Nephron (organoid): ENCODE measurements around the gene PHF21A.

Source experiments
- H3K27ac Mint-ChIP-seq, 3 experiments: 2 replicates each; pipeline ENCODE4 v1.8.0; 2020; ENCODE audit warnings: mixed read lengths in 3 of 3, mild to moderate bottlenecking in 2 of 3, moderate library complexity in 1 of 3
- H3K27me3 Mint-ChIP-seq: 2 replicates; pipeline ENCODE4 v1.8.0; 2021; ENCODE audit warnings: low read depth, mild to moderate bottlenecking, moderate library complexity, mixed read lengths
- H3K36me3 Mint-ChIP-seq: 2 replicates; pipeline ENCODE4 v1.8.0; 2020; ENCODE audit warnings: low read depth, mixed read lengths
- H3K4me1 Mint-ChIP-seq: 2 replicates; pipeline ENCODE4 v1.8.0; 2020; ENCODE audit warnings: mixed read lengths
- H3K4me3 Mint-ChIP-seq, 3 experiments: 2 replicates each; pipeline ENCODE4 v1.8.0; 2020; ENCODE audit warnings: mild to moderate bottlenecking in 3 of 3, mixed read lengths in 3 of 3, moderate library complexity in 2 of 3
- H3K9me3 Mint-ChIP-seq: 2 replicates; pipeline ENCODE4 v1.8.0; 2020; ENCODE audit warnings: mixed read lengths
- CTCF ChIP-seq, 3 experiments: fragments of 200-600 bp; sonication (generic); IDR thresholded peaks; one replicate each; pipeline ENCODE4 v1.5.0; 2021; ENCODE audit warnings: antibody characterized with exemption in 3 of 3; ENCODE audit not compliant: unreplicated experiment in 3 of 3

Gene PHF21A

GRCh38 chr11:45968901-45969300 is 152.4 kb downstream of the PHF21A start:
- H3K4me1 Mint-ChIP-seq = peaks cover 12% of the 10 kb centered on the region
- no peaks in the 10 kb centered on the region for H3K9me3 Mint-ChIP-seq
- peaks cover 36% of the 10 kb centered on the region for H3K36me3 Mint-ChIP-seq
- no peak overlapping the region for H3K27ac Mint-ChIP-seq
- no peak for TF ChIP-seq CTCF (IDR thresholded peaks at IDR 0.05; ENCODE audit: unreplicated experiment in 3 of 3)
- H3K27me3 Mint-ChIP-seq = no peaks in the 10 kb centered on the region
- no peak overlapping the region for H3K4me3 Mint-ChIP-seq

GRCh38 chr11:45967506-45967905 is 153.7 kb downstream of the PHF21A start:
- Mint-ChIP-seq H3K27me3 (no peaks in the 10 kb centered on the region), H3K36me3 (peaks cover 39% of the 10 kb centered on the region), H3K9me3 (no peaks in the 10 kb centered on the region), H3K4me1 (peaks cover 12% of the 10 kb centered on the region), H3K27ac (no peak overlapping the region), H3K4me3 (no peak overlapping the region)
- TF ChIP-seq CTCF (IDR thresholded peaks at IDR 0.05; ENCODE audit: unreplicated experiment in 3 of 3) = no peak

GRCh38 chr11:45964911-45965389 is 156.3 kb downstream of the PHF21A start:
- H3K27me3 Mint-ChIP-seq = no peaks in the 10 kb centered on the region
- no peaks in the 10 kb centered on the region for H3K4me1 Mint-ChIP-seq

GRCh38 chr11:45961751-45962240 is 159.5 kb downstream of the PHF21A start:
- Mint-ChIP-seq H3K27ac (no peak overlapping the region), H3K4me3 (no peak overlapping the region)

More at GRCh38 chr11:45964911-45965389, 156.3 kb downstream of the PHF21A start:
- Mint-ChIP-seq H3K27ac (no peak overlapping the region), H3K4me3 (no peak overlapping the region), H3K9me3 (no peaks in the 10 kb centered on the region), H3K36me3 (peaks cover 43% of the 10 kb centered on the region)
- TF ChIP-seq CTCF (IDR thresholded peaks at IDR 0.05; ENCODE audit: unreplicated experiment in 3 of 3) = peak; percentile 82 to 93 (median 87)

GRCh38 chr11:45960387-45961095 is 160.7 kb downstream of the PHF21A start:
- no peaks in the 10 kb centered on the region for H3K4me1 Mint-ChIP-seq
- H3K27me3 Mint-ChIP-seq = no peaks in the 10 kb centered on the region
- no peak for TF ChIP-seq CTCF (IDR thresholded peaks at IDR 0.05; ENCODE audit: unreplicated experiment in 3 of 3)
- H3K27ac Mint-ChIP-seq = no peak overlapping the region
- peaks cover 63% of the 10 kb centered on the region for H3K36me3 Mint-ChIP-seq
- H3K9me3 Mint-ChIP-seq = peaks cover 10% of the 10 kb centered on the region
- H3K4me3 Mint-ChIP-seq = no peak overlapping the region

More at GRCh38 chr11:45961751-45962240, 159.5 kb downstream of the PHF21A start:
- H3K36me3 Mint-ChIP-seq = peaks cover 53% of the 10 kb centered on the region
- no peak for TF ChIP-seq CTCF (IDR thresholded peaks at IDR 0.05; ENCODE audit: unreplicated experiment in 3 of 3)
- peaks cover 10% of the 10 kb centered on the region for H3K9me3 Mint-ChIP-seq
- no peaks in the 10 kb centered on the region for H3K4me1 Mint-ChIP-seq
- no peaks in the 10 kb centered on the region for H3K27me3 Mint-ChIP-seq

GRCh38 chr11:45959851-45960250 is 161.4 kb downstream of the PHF21A start:
- Mint-ChIP-seq H3K27ac (no peak overlapping the region), H3K4me1 (no peaks in the 10 kb centered on the region), H3K9me3 (peaks cover 10% of the 10 kb centered on the region), H3K36me3 (peaks cover 70% of the 10 kb centered on the region), H3K27me3 (no peaks in the 10 kb centered on the region), H3K4me3 (no peak overlapping the region)
- no peak for TF ChIP-seq CTCF (IDR thresholded peaks at IDR 0.05; ENCODE audit: unreplicated experiment in 3 of 3)
